ENCODE results near the gene RNF213. TPM values are rescaled to one million over a fixed set of nuclear protein-coding genes. Genes with fewer than 3 reads are reported as not detected.

Gene RNF213
- 1,000 to 10,000 TPM in 1 of 2 experiments, 100 to 1,000 TPM in 1; 597 to 1,208 TPM for total RNA-seq

DNA sequence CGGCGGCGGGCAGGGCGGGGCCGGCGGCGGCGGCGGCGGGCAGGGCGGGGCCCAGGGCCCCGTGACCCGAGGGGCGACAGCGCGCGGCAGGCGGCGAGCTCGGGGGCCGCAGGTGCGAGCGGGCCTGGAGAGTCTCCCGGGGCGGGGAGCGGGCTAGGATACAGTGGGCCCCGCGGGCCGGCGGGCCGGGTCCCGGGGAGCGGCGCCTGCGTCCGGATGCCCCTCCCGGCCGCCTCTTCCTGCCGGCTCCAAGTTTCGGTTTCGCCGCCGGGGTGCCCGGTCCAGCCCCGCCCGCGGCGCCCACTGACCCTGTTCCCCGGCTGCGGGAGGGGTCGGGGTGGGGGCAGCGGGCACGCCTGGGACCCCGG lies at the start of gene RNF213:
Gene RNF213, plus strand, starts transcription at position 62 of the 368 bp plus-strand sequence. CDS start 2,830 bp downstream, outside the sequence.
- peak; percentile 77 for DNase-seq
- Mint-ChIP-seq H3K36me3 (peaks cover 26% of the 10 kb centered on the region), H3K4me1 (peaks cover 61% of the 10 kb centered on the region), H3K4me3 (peak within 1 kb of the TSS; percentile 81), H3K27ac (peak within 1 kb of the TSS; percentile 95), H3K9me3 (ENCODE audit: low read depth) (no peaks in the 10 kb centered on the region), H3K27me3 (no peaks in the 10 kb centered on the region)
- ATAC-seq, result peak; percentile 21
- CTCF ChIA-PET, result no interaction called here

DNA sequence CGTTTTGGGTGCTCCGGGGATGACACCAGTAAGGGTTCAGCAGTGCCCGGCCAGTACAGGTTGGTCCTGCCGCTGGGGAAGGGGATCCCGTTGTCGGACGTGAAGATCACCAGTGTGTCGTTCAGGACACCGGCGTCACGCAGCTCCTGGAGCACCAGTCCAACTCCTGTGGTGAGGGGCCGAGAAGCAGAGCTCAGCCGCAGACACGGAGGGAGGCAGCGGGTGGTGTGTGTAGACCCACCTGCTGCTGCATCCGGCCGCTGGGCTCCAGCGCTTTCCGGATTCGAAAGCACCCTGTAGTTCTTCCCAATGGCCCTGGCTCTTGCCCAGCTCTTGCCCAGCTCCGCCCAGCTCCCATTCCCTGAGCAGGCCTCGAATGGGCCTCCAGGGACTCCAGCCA lies 48.5 kb upstream of the RNF213 start:
- Mint-ChIP-seq H3K9me3 (ENCODE audit: low read depth) (no peaks in the 10 kb centered on the region), H3K36me3 (peaks cover 6% of the 10 kb centered on the region), H3K4me1 (peaks cover 2% of the 10 kb centered on the region), H3K4me3 (no peak overlapping the region), H3K27me3 (no peaks in the 10 kb centered on the region), H3K27ac (no peak overlapping the region)
- no peak for ATAC-seq
- DNase-seq, result no peak
- CTCF ChIA-PET, result no interaction called here

DNA sequence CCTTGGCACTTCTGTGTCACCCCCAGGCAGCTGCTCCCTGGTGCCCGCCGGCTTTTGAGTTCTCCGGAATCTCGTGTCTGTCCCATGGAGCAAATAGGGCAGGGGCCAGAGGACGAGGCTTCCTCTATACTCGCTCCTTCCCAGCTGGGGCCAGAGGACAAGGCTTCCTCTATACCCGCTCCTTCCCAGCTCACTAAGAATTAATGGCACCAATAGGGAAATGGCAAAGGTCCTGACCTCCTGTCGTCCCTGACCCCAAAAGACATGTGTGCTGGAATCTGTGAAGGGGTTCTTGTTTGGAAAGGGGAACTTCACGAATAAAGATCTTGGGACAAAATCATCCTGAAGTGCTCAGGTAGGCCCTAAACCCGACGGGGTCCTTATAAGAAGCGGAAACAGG lies 48.1 kb upstream of the RNF213 start:
- peaks cover 3% of the 10 kb centered on the region for H3K4me1 Mint-ChIP-seq
- no peak overlapping the region for H3K4me3 Mint-ChIP-seq
- no peaks in the 10 kb centered on the region for H3K9me3 Mint-ChIP-seq (ENCODE audit: low read depth)
- CTCF ChIA-PET, result no interaction called here
- DNase-seq (no peak), ATAC-seq (no peak)
- H3K27me3 Mint-ChIP-seq, result no peaks in the 10 kb centered on the region
- H3K36me3 Mint-ChIP-seq, result peaks cover 10% of the 10 kb centered on the region
- H3K27ac Mint-ChIP-seq, result no peak overlapping the region

DNA sequence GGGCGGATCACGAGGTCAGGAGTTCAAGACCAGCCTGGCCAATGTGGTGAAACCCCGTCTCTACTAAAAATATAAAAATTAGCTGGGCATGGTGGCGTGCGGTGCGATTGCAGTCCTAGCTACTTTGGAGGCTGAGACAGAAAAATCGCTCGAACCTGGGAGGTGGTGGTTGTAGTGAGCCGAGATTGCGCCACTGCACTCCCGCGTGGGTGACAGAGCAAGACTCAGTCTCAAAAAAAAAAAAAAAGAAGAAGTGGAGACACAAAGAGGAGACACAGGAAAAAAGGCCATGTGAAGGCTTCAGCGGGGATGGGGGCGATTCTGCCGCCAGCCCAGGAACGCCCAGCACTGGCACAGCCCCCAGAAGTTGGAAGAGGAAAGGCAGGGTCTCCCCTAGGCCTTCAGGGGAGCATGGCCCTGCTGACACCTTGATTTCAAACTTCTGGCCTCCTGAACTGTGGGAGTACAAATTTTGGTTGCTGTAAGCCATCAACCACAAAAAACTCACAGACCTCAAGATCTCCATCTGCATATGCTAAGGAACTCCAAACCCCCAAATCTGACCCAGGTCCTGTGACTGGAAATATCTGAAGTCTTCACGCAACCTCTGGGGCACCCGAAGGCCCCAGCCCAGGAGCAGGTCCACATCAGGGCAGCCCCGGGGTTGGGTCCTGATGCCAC lies 47.5 kb upstream of the RNF213 start:
- Mint-ChIP-seq H3K4me1 (peaks cover 6% of the 10 kb centered on the region), H3K9me3 (ENCODE audit: low read depth) (no peaks in the 10 kb centered on the region), H3K4me3 (no peak overlapping the region), H3K27me3 (no peaks in the 10 kb centered on the region), H3K27ac (no peak overlapping the region), H3K36me3 (peaks cover 11% of the 10 kb centered on the region)
- CTCF ChIA-PET, result no interaction called here
- DNase-seq (no peak), ATAC-seq (no peak)

DNA sequence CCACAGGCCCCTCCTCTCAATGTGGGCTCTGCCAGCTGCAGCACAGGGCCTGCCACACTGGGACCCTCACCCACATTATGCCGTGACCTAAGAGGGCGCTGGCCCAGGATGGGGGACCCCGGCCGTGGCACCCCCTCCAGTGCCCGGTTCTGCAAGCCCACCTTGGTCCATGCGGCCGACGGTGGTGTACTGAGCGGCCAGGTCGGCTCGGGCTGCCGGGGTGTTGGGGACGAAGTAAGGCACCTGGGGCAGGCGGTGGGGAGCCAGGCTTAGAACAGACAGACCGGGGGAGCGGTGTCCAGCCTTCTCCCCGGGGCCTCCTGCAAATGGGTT lies 47.0 kb upstream of the RNF213 start:
- Mint-ChIP-seq H3K9me3 (ENCODE audit: low read depth) (no peaks in the 10 kb centered on the region), H3K4me1 (peaks cover 7% of the 10 kb centered on the region), H3K36me3 (peaks cover 11% of the 10 kb centered on the region), H3K4me3 (no peak overlapping the region), H3K27ac (no peak overlapping the region), H3K27me3 (no peaks in the 10 kb centered on the region)
- no peak for ATAC-seq
- DNase-seq, result no peak
- CTCF ChIA-PET, result no interaction called here

DNA sequence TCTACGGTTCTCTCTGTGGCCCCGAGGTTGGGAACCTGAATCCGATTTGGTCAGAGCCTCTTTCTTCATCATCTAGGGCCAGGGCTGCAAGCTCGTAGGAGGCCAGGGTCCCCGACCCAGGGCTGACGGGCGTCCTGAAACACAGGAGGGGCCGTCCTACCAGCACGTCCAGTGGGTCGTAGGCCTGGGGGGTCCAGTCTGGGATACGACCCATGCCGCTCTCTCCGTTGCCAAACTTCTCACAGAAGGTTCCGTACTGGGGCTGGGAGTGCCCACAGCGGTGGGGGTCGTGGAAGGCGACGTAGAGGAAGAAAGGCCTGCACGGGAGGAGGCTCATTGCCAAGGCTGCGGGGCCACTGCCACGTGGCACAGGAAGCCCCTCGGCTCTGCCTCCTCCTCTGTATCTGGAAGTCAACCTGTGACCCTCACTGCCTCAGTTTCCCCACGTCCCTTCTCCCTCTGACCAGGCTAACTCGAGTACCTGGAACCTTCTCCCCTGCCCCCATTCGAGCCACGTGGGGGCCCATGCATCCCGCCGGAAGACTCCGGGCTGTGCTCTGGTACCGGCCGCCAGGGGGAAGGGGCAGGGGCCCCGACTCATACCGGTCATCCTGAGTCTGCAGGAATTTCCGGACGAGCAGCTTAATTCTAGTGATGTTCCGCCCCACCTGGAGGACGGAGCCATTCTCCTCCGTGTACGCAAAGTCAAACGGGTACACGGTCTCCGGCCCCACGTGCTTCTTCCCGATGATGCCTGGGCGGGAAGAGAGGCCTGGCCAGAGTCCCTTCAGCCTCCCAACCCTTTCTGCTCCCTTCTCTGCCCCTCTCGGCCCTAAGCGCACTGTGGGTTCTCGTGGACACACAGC lies 46.4 kb upstream of the RNF213 start:
- CTCF ChIA-PET, result no interaction called here
- H3K27me3 Mint-ChIP-seq, result no peaks in the 10 kb centered on the region
- H3K9me3 Mint-ChIP-seq (ENCODE audit: low read depth), result no peaks in the 10 kb centered on the region
- ATAC-seq (no peak), DNase-seq (no peak)
- H3K27ac Mint-ChIP-seq, result no peak overlapping the region
- peaks cover 13% of the 10 kb centered on the region for H3K4me1 Mint-ChIP-seq
- no peak overlapping the region for H3K4me3 Mint-ChIP-seq
- peaks cover 11% of the 10 kb centered on the region for H3K36me3 Mint-ChIP-seq

DNA sequence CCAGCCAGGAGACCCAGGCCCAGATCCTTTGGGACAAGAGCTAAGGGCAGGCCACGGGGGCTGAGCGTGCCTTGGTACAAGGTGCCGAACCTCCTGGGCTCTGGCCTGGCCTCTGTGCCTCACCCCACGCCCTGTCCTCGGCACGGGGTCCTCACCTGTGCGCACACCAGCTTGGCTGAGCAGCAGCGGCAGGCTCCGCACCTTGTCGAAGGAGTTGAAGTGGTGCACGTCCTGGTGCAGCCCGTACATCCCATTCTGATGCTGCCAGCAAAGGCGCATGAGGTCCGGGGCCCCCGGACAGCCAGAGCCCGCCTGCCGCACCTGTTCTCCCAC lies 45.8 kb upstream of the RNF213 start:
- ATAC-seq (no peak), DNase-seq (no peak)
- Mint-ChIP-seq H3K9me3 (ENCODE audit: low read depth) (no peaks in the 10 kb centered on the region), H3K27me3 (no peaks in the 10 kb centered on the region), H3K36me3 (peaks cover 11% of the 10 kb centered on the region), H3K4me1 (peaks cover 19% of the 10 kb centered on the region), H3K27ac (no peak overlapping the region), H3K4me3 (no peak overlapping the region)
- CTCF ChIA-PET, result no interaction called here

DNA sequence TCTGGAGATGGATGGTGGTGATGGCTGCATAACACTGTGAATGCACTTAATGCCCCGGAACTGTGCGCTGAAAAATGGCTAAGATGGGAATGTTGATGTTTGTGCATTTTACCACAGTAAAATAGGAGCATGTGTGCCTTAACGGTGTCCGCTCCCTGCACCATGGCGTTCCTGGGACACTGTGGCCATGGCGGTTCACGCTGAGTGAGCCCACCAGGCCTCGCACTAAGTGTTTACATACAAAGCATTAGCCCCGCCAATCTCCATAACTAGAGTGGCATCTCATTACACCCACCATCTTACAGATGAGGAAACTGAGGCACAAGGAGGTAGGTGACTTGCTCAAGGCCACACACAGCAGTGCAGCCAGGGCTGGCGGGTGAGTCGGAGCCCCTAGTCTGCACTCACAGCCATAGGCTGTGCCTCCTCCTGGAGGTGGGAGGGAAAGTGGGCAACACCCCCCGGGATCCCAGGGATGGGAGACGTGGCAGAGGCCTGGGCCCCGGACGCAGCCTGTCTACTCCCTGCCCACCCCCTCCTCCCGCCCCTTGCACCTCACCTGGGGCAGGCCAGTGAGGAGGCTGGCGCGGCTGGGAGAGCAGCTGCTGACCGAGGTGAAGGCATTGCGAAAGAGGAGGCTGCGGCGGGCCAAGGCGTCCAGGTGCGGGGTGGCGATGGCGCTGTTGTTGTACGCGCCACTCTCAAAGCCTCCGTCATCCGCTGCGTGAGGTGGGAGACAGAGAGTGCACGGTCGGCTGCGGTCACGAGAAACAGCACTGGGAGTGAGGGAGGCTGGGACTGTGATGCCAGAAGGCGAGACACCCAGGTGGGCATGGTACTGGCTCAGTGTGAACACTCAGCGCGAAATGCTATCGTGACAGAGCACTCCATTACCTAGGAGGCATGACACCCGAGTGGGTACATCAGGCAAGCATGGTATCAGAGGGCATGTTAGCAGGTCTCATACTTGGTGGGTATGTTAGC lies 43.9 kb upstream of the RNF213 start:
- ATAC-seq, result no peak
- CTCF ChIA-PET, result no interaction called here

DNA sequence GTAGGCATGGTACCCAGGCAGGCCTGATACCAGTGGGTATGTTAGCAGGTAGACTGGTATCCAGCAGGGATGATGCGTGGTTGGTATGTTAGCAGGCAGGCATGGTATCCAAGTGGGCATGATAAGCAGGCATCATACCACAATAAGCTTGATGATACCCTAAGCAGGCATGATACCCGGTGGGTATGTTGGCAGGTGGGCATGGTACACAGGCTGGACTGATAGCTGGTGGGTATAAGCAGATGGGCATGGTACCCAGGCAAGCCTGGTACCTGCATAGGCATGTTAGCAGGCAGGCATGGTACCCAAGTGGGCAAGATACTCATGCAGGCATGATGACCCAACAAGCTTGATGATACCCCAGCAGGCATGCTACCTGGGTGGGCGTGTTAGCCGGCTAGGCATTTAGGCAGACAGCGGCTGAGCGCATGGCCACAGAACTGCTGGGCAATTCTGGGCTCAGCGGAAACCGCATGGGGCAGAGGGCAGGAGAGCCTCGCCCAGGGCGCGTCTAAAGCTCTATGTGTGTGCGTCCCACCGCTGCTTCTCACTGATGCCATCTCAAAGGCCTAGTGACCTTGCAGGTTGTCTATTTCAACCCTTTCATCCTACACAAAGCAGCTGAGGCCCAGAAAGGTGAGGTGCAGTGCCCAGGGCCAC lies 42.8 kb upstream of the RNF213 start:
- Mint-ChIP-seq H3K27ac (no peak overlapping the region), H3K27me3 (peaks cover 4% of the 10 kb centered on the region), H3K9me3 (ENCODE audit: low read depth) (no peaks in the 10 kb centered on the region), H3K4me1 (peaks cover 22% of the 10 kb centered on the region), H3K4me3 (no peak overlapping the region), H3K36me3 (peaks cover 8% of the 10 kb centered on the region)
- DNase-seq, result no peak
- ATAC-seq, result no peak
- CTCF ChIA-PET, result interaction anchor here (1.0 to 3.3 kb wide), 3 partner anchors 15 to 48 kb away, joined by 3 to 14 read pairs (median 11); no protein-coding TSS in a partner anchor

More for the DNA sequence above, 43.9 kb upstream of the RNF213 start:
- H3K27me3 Mint-ChIP-seq, result peaks cover 4% of the 10 kb centered on the region
- no peaks in the 10 kb centered on the region for H3K9me3 Mint-ChIP-seq (ENCODE audit: low read depth)
- H3K27ac Mint-ChIP-seq, result no peak overlapping the region
- peaks cover 22% of the 10 kb centered on the region for H3K4me1 Mint-ChIP-seq
- DNase-seq, result no peak
- no peak overlapping the region for H3K4me3 Mint-ChIP-seq
- peaks cover 8% of the 10 kb centered on the region for H3K36me3 Mint-ChIP-seq

DNA sequence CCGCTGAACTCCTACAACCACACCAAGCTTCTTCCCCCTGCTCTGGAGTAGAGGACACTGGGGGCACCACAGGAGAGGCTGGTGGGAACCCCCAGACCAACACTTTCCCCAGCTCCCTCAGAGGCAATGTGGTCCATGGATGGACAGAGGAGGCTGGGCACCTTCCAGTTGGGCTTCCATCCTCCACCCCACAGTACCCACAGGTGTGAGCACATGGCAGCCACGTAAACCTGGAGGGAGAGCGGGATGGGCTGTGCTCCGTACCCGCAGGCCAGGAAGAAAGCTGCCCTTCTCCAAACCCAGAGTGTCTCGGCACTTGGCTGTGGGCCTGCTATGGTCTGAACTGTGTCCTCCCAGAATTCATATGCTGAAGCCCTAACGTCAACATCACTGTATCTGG lies 42.3 kb upstream of the RNF213 start:
- CTCF ChIA-PET, result interaction anchor here (1.0 to 3.3 kb wide), 3 partner anchors 15 to 48 kb away, joined by 3 to 14 read pairs (median 11); no protein-coding TSS in a partner anchor
- DNase-seq, result no peak
- Mint-ChIP-seq H3K27ac (peak overlapping the region; percentile 88), H3K27me3 (peaks cover 4% of the 10 kb centered on the region), H3K4me3 (peak overlapping the region; percentile 28), H3K36me3 (peaks cover 8% of the 10 kb centered on the region), H3K9me3 (ENCODE audit: low read depth) (no peaks in the 10 kb centered on the region), H3K4me1 (peaks cover 20% of the 10 kb centered on the region)
- no peak for ATAC-seq

DNA sequence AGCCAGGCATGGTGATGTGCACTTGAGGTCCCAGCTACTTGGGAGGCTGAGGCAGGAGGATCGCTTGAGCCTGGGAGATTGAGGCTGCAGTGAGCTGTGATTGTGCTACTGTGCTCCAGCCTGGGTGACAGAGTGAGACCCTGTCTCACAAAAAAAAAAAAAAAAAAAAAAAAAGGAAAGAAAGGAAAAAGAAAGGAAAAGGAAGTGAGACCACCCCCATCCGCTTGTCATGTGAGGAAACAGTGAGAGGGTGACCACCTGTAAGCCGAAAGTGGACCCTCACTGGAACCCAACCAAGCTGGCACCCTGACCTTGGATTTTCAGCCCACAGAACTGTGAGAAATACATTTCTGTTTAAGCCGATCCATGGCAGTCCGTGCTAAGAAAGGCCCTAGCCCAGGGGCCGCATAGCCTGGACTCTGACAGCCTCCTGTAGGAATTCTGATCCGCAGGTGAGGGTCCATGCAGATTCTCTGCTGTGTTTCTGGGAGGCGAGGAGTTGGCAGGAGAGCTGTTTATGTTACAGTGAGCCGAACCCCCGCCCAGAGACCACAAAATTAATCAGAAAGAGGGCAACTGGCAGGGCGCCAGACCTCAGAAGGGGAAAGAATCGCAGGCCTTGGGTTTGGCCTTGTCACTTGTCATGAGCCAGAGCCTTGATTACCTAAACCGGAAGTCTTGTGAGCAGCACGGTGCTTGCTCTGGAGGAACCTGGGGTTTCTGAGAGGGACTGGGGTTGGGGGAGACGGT lies 41.5 kb upstream of the RNF213 start:
- ATAC-seq (peak; percentile 88), DNase-seq (peak; percentile 96)
- Mint-ChIP-seq H3K9me3 (ENCODE audit: low read depth) (no peaks in the 10 kb centered on the region), H3K27ac (peak overlapping the region; percentile 88), H3K27me3 (peaks cover 4% of the 10 kb centered on the region), H3K4me3 (peak overlapping the region; percentile 83), H3K4me1 (peaks cover 19% of the 10 kb centered on the region), H3K36me3 (peaks cover 8% of the 10 kb centered on the region)
- CTCF ChIA-PET, result interaction anchor here (0.6 to 3.3 kb wide), 5 partner anchors 8 to 118 kb away, joined by 3 to 14 read pairs (median 4); partner anchors contain the start of gene GAA

DNA sequence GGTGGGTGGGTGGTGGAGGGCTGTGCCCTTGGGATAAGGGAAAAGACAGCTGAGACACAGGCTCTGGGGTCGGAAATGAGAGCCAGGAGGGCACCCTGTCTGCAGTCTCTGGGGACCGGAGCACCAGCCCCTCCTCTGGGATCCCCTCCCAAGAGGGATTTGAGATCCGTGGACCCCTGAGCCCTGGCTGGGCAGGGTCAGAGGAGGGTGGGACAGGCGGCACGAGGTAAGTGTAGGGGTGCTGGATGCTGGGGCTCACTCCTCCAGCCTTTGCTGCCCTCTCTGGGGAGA lies 40.9 kb upstream of the RNF213 start:
- ATAC-seq, result peak; percentile 47
- H3K27ac Mint-ChIP-seq, result peak overlapping the region; percentile 88
- DNase-seq, result no peak
- H3K9me3 Mint-ChIP-seq (ENCODE audit: low read depth), result no peaks in the 10 kb centered on the region
- CTCF ChIA-PET, result interaction anchor here (0.6 to 3.3 kb wide), 5 partner anchors 9 to 118 kb away, joined by 3 to 14 read pairs (median 4); partner anchors contain the start of gene GAA
- peaks cover 19% of the 10 kb centered on the region for H3K4me1 Mint-ChIP-seq
- H3K27me3 Mint-ChIP-seq, result peaks cover 4% of the 10 kb centered on the region
- H3K36me3 Mint-ChIP-seq, result peaks cover 8% of the 10 kb centered on the region
- peak overlapping the region; percentile 83 for H3K4me3 Mint-ChIP-seq
